HEK293 (cell line): ENCODE data around the gene CCDC88C.

Source experiments
- CTCF ChIP-seq: fragments of 450-650 bp; formaldehyde crosslinking; IDR thresholded peaks from 2 replicates; pipeline ENCODE4 v1.5.1; 2016; ENCODE audit warnings: missing biosample characterization, missing genetic modification characterization
- ELK4 ChIP-seq: IDR thresholded peaks from 2 replicates; pipeline ENCODE4 v1.6.1; 2011; ENCODE audit warnings: mild to moderate bottlenecking, low read depth, low read length, borderline replicate concordance
- HOXC10 ChIP-seq: sonication (generic); formaldehyde crosslinking; IDR thresholded peaks from 2 replicates; pipeline ENCODE4 v1.8.1; 2023; ENCODE audit warnings: mild to moderate bottlenecking, missing genetic modification reagents
- SP3 ChIP-seq: fragments of 450-650 bp; formaldehyde crosslinking; IDR thresholded peaks from 2 replicates; pipeline ENCODE4 v1.5.1; 2016; ENCODE audit warnings: missing biosample characterization, missing genetic modification characterization
- ZNF16 ChIP-seq: fragments of 450-650 bp; formaldehyde crosslinking; IDR thresholded peaks from 2 replicates; pipeline ENCODE4 v1.5.1; 2016; ENCODE audit warnings: low read depth, missing biosample characterization, missing genetic modification characterization
- ZNF266 ChIP-seq: fragments of 450-650 bp; formaldehyde crosslinking; IDR thresholded peaks from 2 replicates; pipeline ENCODE4 v1.5.1; 2016; ENCODE audit warnings: missing biosample characterization, missing genetic modification characterization, low read depth
- ZNF274 ChIP-seq, 2 experiments: fragments of 200-500 bp in 1 of 2; fragments of 450-650 bp in 1 of 2; sonication (Bioruptor generic) in 1 of 2; formaldehyde crosslinking in 1 of 2; IDR thresholded peaks; 2 replicates each; pipeline versions ENCODE4 v1.5.1 to v1.6.1; 2014 to 2016; ENCODE audit warnings: borderline replicate concordance in 1 of 2, inconsistent platforms in 1 of 2, low read length in 1 of 2, missing biosample characterization in 1 of 2, missing genetic modification characterization in 1 of 2
- ZNF311 ChIP-seq: fragments of 450-650 bp; formaldehyde crosslinking; IDR thresholded peaks from 2 replicates; pipeline ENCODE4 v1.5.1; 2017; ENCODE audit warnings: missing biosample characterization, missing genetic modification characterization, borderline replicate concordance
- TF ChIP-seq, protein P1 (sequence below): fragments of 450-650 bp; formaldehyde crosslinking; IDR thresholded peaks from 2 replicates; pipeline ENCODE4 v1.5.1; 2016; ENCODE audit warnings: missing biosample characterization, missing genetic modification characterization
- TF ChIP-seq, protein P2 (sequence below): fragments of 450-650 bp; formaldehyde crosslinking; IDR thresholded peaks from 2 replicates; pipeline ENCODE4 v1.5.1; 2016; ENCODE audit warnings: missing biosample characterization, missing genetic modification characterization
- TF ChIP-seq, protein P3 (sequence below): fragments of 450-650 bp; formaldehyde crosslinking; IDR thresholded peaks from 2 replicates; pipeline ENCODE4 v1.5.1; 2016; ENCODE audit warnings: missing biosample characterization, missing genetic modification characterization

GRCh38 chr14:91358654-91359220, 58.9 kb downstream of the CCDC88C start:
- TF ChIP-seq, protein P1, sequence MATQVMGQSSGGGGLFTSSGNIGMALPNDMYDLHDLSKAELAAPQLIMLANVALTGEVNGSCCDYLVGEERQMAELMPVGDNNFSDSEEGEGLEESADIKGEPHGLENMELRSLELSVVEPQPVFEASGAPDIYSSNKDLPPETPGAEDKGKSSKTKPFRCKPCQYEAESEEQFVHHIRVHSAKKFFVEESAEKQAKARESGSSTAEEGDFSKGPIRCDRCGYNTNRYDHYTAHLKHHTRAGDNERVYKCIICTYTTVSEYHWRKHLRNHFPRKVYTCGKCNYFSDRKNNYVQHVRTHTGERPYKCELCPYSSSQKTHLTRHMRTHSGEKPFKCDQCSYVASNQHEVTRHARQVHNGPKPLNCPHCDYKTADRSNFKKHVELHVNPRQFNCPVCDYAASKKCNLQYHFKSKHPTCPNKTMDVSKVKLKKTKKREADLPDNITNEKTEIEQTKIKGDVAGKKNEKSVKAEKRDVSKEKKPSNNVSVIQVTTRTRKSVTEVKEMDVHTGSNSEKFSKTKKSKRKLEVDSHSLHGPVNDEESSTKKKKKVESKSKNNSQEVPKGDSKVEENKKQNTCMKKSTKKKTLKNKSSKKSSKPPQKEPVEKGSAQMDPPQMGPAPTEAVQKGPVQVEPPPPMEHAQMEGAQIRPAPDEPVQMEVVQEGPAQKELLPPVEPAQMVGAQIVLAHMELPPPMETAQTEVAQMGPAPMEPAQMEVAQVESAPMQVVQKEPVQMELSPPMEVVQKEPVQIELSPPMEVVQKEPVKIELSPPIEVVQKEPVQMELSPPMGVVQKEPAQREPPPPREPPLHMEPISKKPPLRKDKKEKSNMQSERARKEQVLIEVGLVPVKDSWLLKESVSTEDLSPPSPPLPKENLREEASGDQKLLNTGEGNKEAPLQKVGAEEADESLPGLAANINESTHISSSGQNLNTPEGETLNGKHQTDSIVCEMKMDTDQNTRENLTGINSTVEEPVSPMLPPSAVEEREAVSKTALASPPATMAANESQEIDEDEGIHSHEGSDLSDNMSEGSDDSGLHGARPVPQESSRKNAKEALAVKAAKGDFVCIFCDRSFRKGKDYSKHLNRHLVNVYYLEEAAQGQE (tag by site-specific recombination), result no peak
- TF ChIP-seq, protein P2, sequence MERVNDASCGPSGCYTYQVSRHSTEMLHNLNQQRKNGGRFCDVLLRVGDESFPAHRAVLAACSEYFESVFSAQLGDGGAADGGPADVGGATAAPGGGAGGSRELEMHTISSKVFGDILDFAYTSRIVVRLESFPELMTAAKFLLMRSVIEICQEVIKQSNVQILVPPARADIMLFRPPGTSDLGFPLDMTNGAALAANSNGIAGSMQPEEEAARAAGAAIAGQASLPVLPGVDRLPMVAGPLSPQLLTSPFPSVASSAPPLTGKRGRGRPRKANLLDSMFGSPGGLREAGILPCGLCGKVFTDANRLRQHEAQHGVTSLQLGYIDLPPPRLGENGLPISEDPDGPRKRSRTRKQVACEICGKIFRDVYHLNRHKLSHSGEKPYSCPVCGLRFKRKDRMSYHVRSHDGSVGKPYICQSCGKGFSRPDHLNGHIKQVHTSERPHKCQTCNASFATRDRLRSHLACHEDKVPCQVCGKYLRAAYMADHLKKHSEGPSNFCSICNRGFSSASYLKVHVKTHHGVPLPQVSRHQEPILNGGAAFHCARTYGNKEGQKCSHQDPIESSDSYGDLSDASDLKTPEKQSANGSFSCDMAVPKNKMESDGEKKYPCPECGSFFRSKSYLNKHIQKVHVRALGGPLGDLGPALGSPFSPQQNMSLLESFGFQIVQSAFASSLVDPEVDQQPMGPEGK (tag by site-specific recombination), result no peak
- TF ChIP-seq CTCF (tag by site-specific recombination) (no peak), ZNF16 (tag by site-specific recombination) (no peak), SP3 (no peak), ZNF311 (tag by site-specific recombination) (no peak), ZNF274 (IDR thresholded peaks at IDR 0.05; ENCODE audit: low read length) (no peak), ZNF274 (tag by site-specific recombination; IDR thresholded peaks at IDR 0.05; ENCODE audit: borderline replicate concordance) (no peak), ELK4 (no peak), HOXC10 (CRISPR knock-in tag) (no peak), ZNF266 (tag by site-specific recombination) (no peak)
- TF ChIP-seq, protein P3, sequence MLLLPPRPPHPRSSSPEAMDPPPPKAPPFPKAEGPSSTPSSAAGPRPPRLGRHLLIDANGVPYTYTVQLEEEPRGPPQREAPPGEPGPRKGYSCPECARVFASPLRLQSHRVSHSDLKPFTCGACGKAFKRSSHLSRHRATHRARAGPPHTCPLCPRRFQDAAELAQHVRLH (tag by site-specific recombination), result no peak
